ENCODE measurements around the gene ZBED6. TPM values are rescaled to one million over a fixed set of nuclear protein-coding genes. Genes with fewer than 3 reads are reported as not detected.
"Not testable (repeated sequence)": the region's sequence is repeated elsewhere in the genome, so short reads cannot be mapped to it uniquely, and the experiment has no call there.

Gene ZBED6
- 9.1 and 12.2 TPM in 2 replicates for total RNA-seq (2014; rRNA removed; shearing (Covaris generic))
- total RNA-seq (2022) = 32.1 and 35.8 TPM in 2 replicates
- Bru-seq, nascent RNA = percentile 91 among the genes with signal in this experiment
- BruChase-seq, experiment 1, labeled RNA remaining after a 6-hour chase = percentile 98 among the genes with signal in this experiment
- percentile 97 among the genes with signal in this experiment for BruChase-seq, experiment 2, labeled RNA remaining after a 2-hour chase
- long read RNA-seq, full-length matches to known transcripts = 11 of 12 reads
- long read RNA-seq, partial matches to known transcripts = 0 of 12 reads
- long read RNA-seq, other reads (novel, unspliced or antisense) = 1 of 12 reads

- CTCF ChIA-PET (ENCODE audit: unreplicated experiment) = no interaction called here
- no peaks in the 10 kb centered on the region for H3K9me2 ChIP-seq (ENCODE audit: insufficient read depth, low read length)
- H3K4me3 ChIP-seq (ENCODE audit: low read depth, low read length, poor library complexity, severe bottlenecking) = peak within 1 kb of the TSS; percentile 90
- peak within 1 kb of the TSS; percentile 70 for H3K27ac ChIP-seq (ENCODE audit: low read depth, low read length, poor library complexity, severe bottlenecking)
- BruUV-seq (replicated peaks) = no TSS peak
- H3K36me3 ChIP-seq (ENCODE audit: insufficient read depth, low read length) = peaks cover 45% of the 10 kb centered on the region
- H2AFZ ChIP-seq (ENCODE audit: low read length) = peak within 1 kb of the TSS; percentile 99
- no peak for TF ChIP-seq EZH2phosphoT487 (IDR thresholded peaks at IDR 0.05; ENCODE audit: borderline replicate concordance, low read depth, low read length)
- no peak for TF ChIP-seq CTCF (conservative IDR thresholded peaks at IDR 0.05; ENCODE audit: low read length)
- peaks cover 48% of the 10 kb centered on the region for H3K79me2 ChIP-seq (ENCODE audit: insufficient read depth, low read depth, low read length)
- POLR2A ChIA-PET = interaction anchor here (0.9 to 1.0 kb wide), 2 partner anchors 31 to 611 kb away, joined by 3 to 4 read pairs; partner anchors contain the start of gene LAX1
- H3K4me1 ChIP-seq (ENCODE audit: insufficient read depth, low read length, poor library complexity, severe bottlenecking) = peaks cover 51% of the 10 kb centered on the region
- peaks cover 29% of the 10 kb centered on the region for H4K20me1 ChIP-seq (ENCODE audit: insufficient read depth, low read length)
- no peaks in the 10 kb centered on the region for H3K9me3 ChIP-seq (ENCODE audit: low read length)
- intact Hi-C loops (cut with micrococcal nuclease; ENCODE audit: unreplicated experiment) = loop anchor here (1.0 kb wide), 1 partner anchor 23 kb away; no protein-coding TSS in a partner anchor
- DNase-seq (ENCODE audit: low spot score) = peak; percentile 99
- H3K4me2 ChIP-seq (ENCODE audit: low read length) = peak within 1 kb of the TSS; percentile 84
Measured at GRCh38 chr1:203795441-203796235, at the start of gene ZBED6, which contains the start of gene ZC3H11A. Gene ZBED6, plus strand, starts transcription at chr1:203795623. Its CDS starts 1,900 bp downstream, at chr1:203797523. Gene ZC3H11A, plus strand, starts transcription at chr1:203795623. Its CDS starts 21,448 bp downstream, at chr1:203817071.

GRCh38 chr1:203746281-203746680 is 49.1 kb upstream of the ZBED6 start:
- CTCF ChIA-PET (ENCODE audit: unreplicated experiment) = no interaction called here
- Histone ChIP-seq H2AFZ (ENCODE audit: low read length) (no peak overlapping the region), H3K36me3 (ENCODE audit: insufficient read depth, low read length) (no peaks in the 10 kb centered on the region), H3K4me2 (ENCODE audit: low read length) (no peak overlapping the region), H3K9me3 (ENCODE audit: low read length) (no peaks in the 10 kb centered on the region), H3K4me1 (ENCODE audit: insufficient read depth, low read length, poor library complexity, severe bottlenecking) (peaks cover 49% of the 10 kb centered on the region), H3K9me2 (ENCODE audit: insufficient read depth, low read length) (no peaks in the 10 kb centered on the region), H3K79me2 (ENCODE audit: insufficient read depth, low read depth, low read length) (no peaks in the 10 kb centered on the region), H4K20me1 (ENCODE audit: insufficient read depth, low read length) (no peaks in the 10 kb centered on the region), H3K27ac (ENCODE audit: low read depth, low read length, poor library complexity, severe bottlenecking) (no peak overlapping the region), H3K4me3 (ENCODE audit: low read depth, low read length, poor library complexity, severe bottlenecking) (no peak overlapping the region)
- BruUV-seq (replicated peaks) = no TSS peak
- POLR2A ChIA-PET = interaction anchor here (0.8 to 3.8 kb wide), 2 partner anchors 10 to 19 kb away, joined by 4 to 26 read pairs; partner anchors contain the start of gene LAX1
- TF ChIP-seq EZH2phosphoT487 (IDR thresholded peaks at IDR 0.05; ENCODE audit: borderline replicate concordance, low read depth, low read length) = no peak
- intact Hi-C loops (cut with micrococcal nuclease; ENCODE audit: unreplicated experiment) = no loop called here
- DNase-seq (ENCODE audit: low spot score) = no peak

GRCh38 chr1:203751051-203751450 is 44.4 kb upstream of the ZBED6 start:
- ChIA-PET CTCF (ENCODE audit: unreplicated experiment) (no interaction called here), POLR2A (interaction anchor here (0.6 to 8.9 kb wide), 5 partner anchors 10 to 386 kb away, joined by 3 to 84 read pairs (median 5); partner anchors contain the start of gene LAX1)
- Histone ChIP-seq H3K79me2 (ENCODE audit: insufficient read depth, low read depth, low read length) (no peaks in the 10 kb centered on the region; the same call in 1 of the 2 replicates), H3K4me3 (ENCODE audit: low read depth, low read length, poor library complexity, severe bottlenecking) (no peak overlapping the region), H4K20me1 (ENCODE audit: insufficient read depth, low read length) (no peaks in the 10 kb centered on the region), H3K4me2 (ENCODE audit: low read length) (no peak overlapping the region), H3K9me3 (ENCODE audit: low read length) (no peaks in the 10 kb centered on the region), H3K27ac (ENCODE audit: low read depth, low read length, poor library complexity, severe bottlenecking) (no peak overlapping the region), H3K4me1 (ENCODE audit: insufficient read depth, low read length, poor library complexity, severe bottlenecking) (peaks cover 52% of the 10 kb centered on the region), H3K36me3 (ENCODE audit: insufficient read depth, low read length) (no peaks in the 10 kb centered on the region), H3K9me2 (ENCODE audit: insufficient read depth, low read length) (no peaks in the 10 kb centered on the region), H2AFZ (ENCODE audit: low read length) (no peak overlapping the region; the same call in 1 of the 2 replicates)
- DNase-seq (ENCODE audit: low spot score) = no peak
- no peak for TF ChIP-seq CTCF (conservative IDR thresholded peaks at IDR 0.05; ENCODE audit: low read length)
- no peak for TF ChIP-seq EZH2phosphoT487 (IDR thresholded peaks at IDR 0.05; ENCODE audit: borderline replicate concordance, low read depth, low read length)
- no TSS peak for BruUV-seq (replicated peaks)
- intact Hi-C loops (cut with micrococcal nuclease; ENCODE audit: unreplicated experiment) = loop anchor here (5.0 kb wide), 1 partner anchor 454 kb away; no protein-coding TSS in a partner anchor

GRCh38 chr1:203751618-203752361 is 43.6 kb upstream of the ZBED6 start:
- Histone ChIP-seq H3K27ac (ENCODE audit: low read depth, low read length, poor library complexity, severe bottlenecking) (peak overlapping the region; percentile 98), H3K4me1 (ENCODE audit: insufficient read depth, low read length, poor library complexity, severe bottlenecking) (peaks cover 59% of the 10 kb centered on the region)
- not testable (repeated sequence) for H3K9me2 ChIP-seq (ENCODE audit: insufficient read depth, low read length); H3K36me3 ChIP-seq (ENCODE audit: insufficient read depth, low read length); H4K20me1 ChIP-seq (ENCODE audit: insufficient read depth, low read length); H3K9me3 ChIP-seq (ENCODE audit: low read length); BruUV-seq (replicated peaks); H2AFZ ChIP-seq (ENCODE audit: low read length); H3K4me2 ChIP-seq (ENCODE audit: low read length); H3K79me2 ChIP-seq (ENCODE audit: insufficient read depth, low read depth, low read length); DNase-seq (ENCODE audit: low spot score); H3K4me3 ChIP-seq (ENCODE audit: low read depth, low read length, poor library complexity, severe bottlenecking)
- CTCF ChIA-PET (ENCODE audit: unreplicated experiment) = interaction anchor here (0.6 kb wide), 3 partner anchors 11 to 40 kb away, joined by 3 to 4 read pairs (median 3); no protein-coding TSS in a partner anchor
- POLR2A ChIA-PET = interaction anchor here (0.7 to 8.9 kb wide), 4 partner anchors 11 to 386 kb away, joined by 3 to 84 read pairs (median 38); partner anchors contain the start of gene LAX1
- intact Hi-C loops (cut with micrococcal nuclease; ENCODE audit: unreplicated experiment) = loop anchor here (5.0 kb wide), 1 partner anchor 454 kb away; no protein-coding TSS in a partner anchor

Measured in OCI-LY7 (cell line).